Activated T-helper 17 cell treated with anti-CD3 and anti-CD28 coated beads, Interleukin-2, amount 50 U/mL, for 72 hours (primary cell): ENCODE measurements around the gene ZNF433. TPM values are rescaled to one million over a fixed set of nuclear protein-coding genes. Genes with fewer than 3 reads are reported as not detected.
"Not testable (repeated sequence)": the region's sequence is repeated elsewhere in the genome, so short reads cannot be mapped to it uniquely, and the experiment has no call there.

Experiments
- ATAC-seq: fragments of 150-1000 bp; cut with Tn5 transposase; replicated peaks from 2 replicates; pipeline ENCODE4 v1.10.0; 2021; ENCODE audit warnings: mild to moderate bottlenecking, moderate library complexity
- H3K27ac Mint-ChIP-seq: one replicate; pipeline ENCODE4 v1.8.0; 2022; ENCODE audit warnings: mixed read lengths
- H3K27me3 Mint-ChIP-seq: one replicate; pipeline ENCODE4 v1.8.0; 2022; ENCODE audit warnings: mixed read lengths
- H3K36me3 Mint-ChIP-seq: one replicate; pipeline ENCODE4 v1.8.0; 2022; ENCODE audit warnings: low read depth, mild to moderate bottlenecking, mixed read lengths
- H3K4me1 Mint-ChIP-seq: one replicate; pipeline ENCODE4 v1.8.0; 2022; ENCODE audit warnings: mixed read lengths
- H3K4me3 Mint-ChIP-seq: one replicate; pipeline ENCODE4 v1.8.0; 2022; ENCODE audit warnings: mild to moderate bottlenecking, mixed read lengths
- H3K9me3 Mint-ChIP-seq: one replicate; pipeline ENCODE4 v1.8.0; 2022; ENCODE audit warnings: mixed read lengths
- total RNA-seq, 2 donors: library from RNA; stranded (reverse); gene quantifications; one replicate each; pipeline ENCODE4 v1.2.3, GENCODE V29; 2022

Gene ZNF433
- under 1 TPM in 1 of 2 donors, not detected in 1; 0.85 TPM for total RNA-seq

DNA sequence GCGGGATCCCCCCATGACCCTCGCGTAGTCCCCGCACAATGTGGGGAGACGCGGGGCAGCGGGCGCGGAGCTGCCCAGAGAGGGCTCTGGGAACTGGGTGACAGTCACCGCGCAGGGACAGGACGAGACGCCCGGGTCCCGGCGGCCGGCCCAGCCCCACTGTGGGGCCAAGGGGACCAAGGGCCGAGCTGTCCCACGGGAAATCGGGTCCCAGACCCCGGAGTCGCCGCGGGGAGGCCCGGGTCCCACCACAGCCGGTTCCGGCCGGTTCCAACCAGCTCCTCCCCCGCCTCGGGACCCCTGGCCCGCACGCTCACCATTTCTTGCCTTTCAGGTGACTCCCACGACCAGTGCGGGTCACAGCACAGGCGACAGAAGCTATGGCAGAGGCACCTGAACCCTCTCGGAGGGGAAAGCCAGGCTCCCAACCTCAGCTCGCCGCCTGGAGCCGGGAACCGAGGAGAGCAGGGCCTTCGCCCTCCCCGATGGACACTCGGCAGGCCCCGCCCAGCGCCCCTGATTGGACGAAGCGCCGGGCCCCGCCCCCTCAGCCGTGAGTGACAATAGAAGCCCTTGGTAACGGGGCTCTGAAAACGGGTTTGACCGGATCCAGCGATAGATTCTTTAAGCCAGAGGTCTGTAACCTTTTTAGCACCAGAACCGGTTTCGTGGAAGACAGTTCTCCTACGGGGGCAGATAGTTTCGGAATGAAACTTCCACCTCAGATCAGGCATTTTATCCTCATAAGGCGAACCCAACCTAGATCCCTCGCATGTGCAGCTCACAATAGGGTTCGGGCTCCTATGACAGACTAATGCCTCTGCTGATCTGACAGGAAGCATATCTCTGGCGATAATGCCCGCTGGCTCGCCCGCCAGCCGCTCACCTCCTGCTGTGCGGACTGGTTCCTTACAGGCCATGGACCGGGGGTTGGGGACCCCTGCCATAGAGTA lies at the start of gene ZNF433:
ZNF433 (minus strand) TSS at position 460 of the 953 bp plus-strand sequence; CDS start at position 320, 140 bp downstream.
- ATAC-seq: peak; percentile 99
- H3K27me3 Mint-ChIP-seq: no peaks in the 10 kb centered on the region
- peak within 1 kb of the TSS; percentile 69 for H3K4me3 Mint-ChIP-seq
- H3K9me3 Mint-ChIP-seq: peaks cover 5% of the 10 kb centered on the region
- peak within 1 kb of the TSS; percentile 23 for H3K27ac Mint-ChIP-seq
- H3K4me1 Mint-ChIP-seq: peaks cover 4% of the 10 kb centered on the region
- H3K36me3 Mint-ChIP-seq: no peaks in the 10 kb centered on the region

DNA sequence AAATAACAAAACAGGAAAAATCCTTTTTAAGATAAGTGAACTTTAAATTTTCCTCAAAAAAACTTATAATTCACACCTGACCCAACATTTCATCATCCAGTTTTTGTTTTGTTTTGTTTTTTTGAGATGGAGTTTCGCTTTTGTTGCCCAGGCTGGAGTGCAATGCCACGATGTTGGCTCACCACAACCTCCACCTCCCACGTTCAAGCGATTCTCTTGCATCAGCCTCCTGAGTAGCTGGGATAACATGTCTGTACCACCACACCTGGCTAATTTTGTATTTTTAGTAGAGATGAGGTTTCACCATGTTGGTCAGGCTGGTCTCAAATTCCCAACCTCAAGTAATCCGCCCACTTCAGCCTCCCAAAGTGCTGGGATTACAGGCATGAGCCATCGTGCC lies 47.9 kb upstream of the ZNF433 start:
- H3K4me1 Mint-ChIP-seq, H3K27ac Mint-ChIP-seq, ATAC-seq, H3K4me3 Mint-ChIP-seq, H3K27me3 Mint-ChIP-seq, H3K9me3 Mint-ChIP-seq, H3K36me3 Mint-ChIP-seq: not testable (repeated sequence)

DNA sequence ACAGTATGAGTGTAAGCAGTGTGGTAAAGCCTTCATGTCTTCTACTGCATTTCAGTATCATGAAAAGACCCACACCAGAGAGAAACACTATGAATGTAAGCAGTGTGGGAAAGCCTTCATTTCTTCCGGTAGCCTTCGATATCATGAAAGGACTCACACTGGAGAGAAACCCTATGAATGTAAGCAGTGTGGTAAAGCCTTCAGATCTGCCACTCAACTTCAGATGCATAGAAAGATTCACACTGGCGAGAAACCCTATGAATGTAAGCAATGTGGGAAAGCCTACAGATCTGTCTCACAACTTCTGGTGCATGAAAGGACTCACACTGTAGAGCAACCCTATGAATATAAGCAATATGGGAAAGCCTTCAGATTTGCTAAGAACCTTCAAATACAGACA lies 41.9 kb upstream of the ZNF433 start:
- Mint-ChIP-seq H3K4me3 (no peak overlapping the region), H3K27me3 (no peaks in the 10 kb centered on the region), H3K4me1 (no peaks in the 10 kb centered on the region), H3K9me3 (peaks cover 25% of the 10 kb centered on the region), H3K36me3 (peaks cover 43% of the 10 kb centered on the region), H3K27ac (no peak overlapping the region)
- no peak for ATAC-seq

GRCh38 chr19:12076331-12076730 lies 40.9 kb upstream of the ZNF433 start:
- H3K36me3 Mint-ChIP-seq: peaks cover 43% of the 10 kb centered on the region

DNA sequence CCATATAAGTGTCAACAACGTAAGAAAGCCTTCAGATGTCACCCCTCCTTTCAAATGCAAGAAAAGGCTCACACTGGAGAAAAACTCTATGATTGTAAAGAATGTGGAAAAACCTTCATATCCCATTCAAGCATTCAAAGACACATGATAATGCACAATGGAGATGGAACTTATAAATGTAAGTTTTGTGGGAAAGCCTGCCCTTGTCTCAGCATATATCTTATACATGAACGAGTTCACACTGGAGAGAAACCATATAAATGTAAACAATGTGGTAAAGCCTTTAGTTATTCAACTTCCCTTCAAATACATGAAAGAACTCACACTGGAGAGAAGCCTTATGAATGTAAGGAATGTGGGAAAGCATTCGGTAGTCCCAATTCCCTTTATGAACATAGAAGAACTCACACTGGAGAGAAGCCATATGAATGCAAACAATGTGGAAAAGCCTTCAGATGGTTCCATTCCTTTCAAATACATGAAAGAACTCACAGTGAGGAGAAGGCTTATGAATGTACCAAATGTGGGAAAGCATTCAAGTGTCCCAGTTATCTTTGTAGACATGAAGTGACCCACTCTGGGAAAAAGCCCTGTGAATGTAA lies 40.2 kb upstream of the ZNF433 start:
- Mint-ChIP-seq H3K27me3 (no peaks in the 10 kb centered on the region), H3K4me3 (no peak overlapping the region), H3K4me1 (no peaks in the 10 kb centered on the region), H3K9me3 (peaks cover 26% of the 10 kb centered on the region), H3K36me3 (peaks cover 45% of the 10 kb centered on the region), H3K27ac (no peak overlapping the region)
- ATAC-seq: no peak

More at GRCh38 chr19:12076331-12076730, 40.9 kb upstream of the ZNF433 start:
- peaks cover 25% of the 10 kb centered on the region for H3K9me3 Mint-ChIP-seq
- not testable (repeated sequence) for H3K4me3 Mint-ChIP-seq, H3K27me3 Mint-ChIP-seq, H3K27ac Mint-ChIP-seq, H3K4me1 Mint-ChIP-seq, ATAC-seq

DNA sequence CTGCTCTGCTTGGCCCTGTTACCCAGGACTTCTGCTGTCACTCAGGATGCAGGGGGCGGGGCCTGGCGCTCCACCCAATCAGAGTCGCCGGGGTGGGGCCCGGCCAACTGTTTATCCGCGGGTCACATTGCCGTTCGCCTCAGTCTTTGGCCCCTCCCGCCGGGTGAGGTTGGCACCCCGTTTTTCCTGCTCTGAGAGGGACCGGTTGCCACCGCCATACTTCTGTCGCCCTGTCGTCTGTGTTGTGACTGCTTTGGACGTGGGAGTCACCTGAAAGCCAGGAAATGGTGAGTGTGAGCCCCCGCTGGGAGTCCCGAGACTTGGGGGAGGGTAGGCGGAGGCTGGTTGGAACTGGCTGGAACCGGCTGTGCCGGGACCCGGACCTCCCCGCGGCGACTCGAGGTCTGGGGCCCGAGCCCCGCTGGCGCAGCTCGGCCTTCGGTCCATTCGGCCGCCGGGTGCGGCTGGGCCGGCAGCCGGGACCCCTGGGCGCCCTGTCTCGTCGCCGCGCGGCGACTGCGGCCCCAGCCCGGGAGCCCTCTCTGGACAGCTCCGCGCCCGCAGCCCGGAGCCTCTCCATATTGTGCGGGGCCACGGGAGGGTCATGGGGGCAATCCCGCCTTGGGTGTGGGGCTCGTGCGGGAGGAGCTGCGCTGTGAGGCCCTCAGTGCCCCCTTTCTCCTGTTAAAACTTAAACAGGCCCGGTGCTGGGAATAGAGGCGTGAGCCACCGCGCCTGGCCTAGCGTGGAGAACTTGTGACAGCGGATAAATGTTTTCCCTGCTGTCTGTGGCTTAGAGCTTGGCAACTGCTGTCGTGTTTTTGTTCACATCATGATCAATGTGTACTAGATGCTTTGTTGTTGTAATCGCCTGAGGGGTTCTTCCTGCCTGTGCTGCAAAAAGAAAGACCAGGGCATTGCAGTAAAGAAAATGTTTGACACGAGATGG lies 29.4 kb upstream of the ZNF433 start, which contains the start of gene ZNF844:
ZNF844 (plus strand) TSS at position 142 of the 949 bp plus-strand sequence; CDS start at position 285, 143 bp downstream.
- peak; percentile 98 for ATAC-seq
- peaks cover 13% of the 10 kb centered on the region for H3K36me3 Mint-ChIP-seq
- H3K4me3 Mint-ChIP-seq: peak within 1 kb of the TSS; percentile 77
- no peaks in the 10 kb centered on the region for H3K4me1 Mint-ChIP-seq
- no peaks in the 10 kb centered on the region for H3K9me3 Mint-ChIP-seq
- no peaks in the 10 kb centered on the region for H3K27me3 Mint-ChIP-seq
- peak within 1 kb of the TSS; percentile 73 for H3K27ac Mint-ChIP-seq

DNA sequence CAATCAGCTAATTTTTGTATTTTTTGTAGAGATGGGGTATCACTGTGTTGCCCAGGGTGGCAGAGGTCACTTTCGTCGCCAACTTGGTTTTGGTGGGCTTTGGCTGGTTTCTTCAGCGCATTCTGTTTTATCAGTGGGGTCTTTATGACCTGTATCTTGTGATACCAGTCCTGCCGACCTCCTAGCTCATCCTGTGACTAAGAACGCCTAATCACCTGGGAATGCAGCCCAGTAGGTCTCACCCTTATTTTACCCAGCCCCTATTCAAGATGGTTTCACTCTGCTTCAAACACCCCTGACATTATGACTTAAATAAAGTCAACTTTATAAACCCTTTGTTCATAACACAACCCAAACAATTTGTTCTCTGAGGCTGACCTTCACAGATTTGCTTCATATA lies 20.3 kb upstream of the ZNF433 start:
- Mint-ChIP-seq H3K4me1 (peaks cover 5% of the 10 kb centered on the region), H3K4me3 (no peak overlapping the region), H3K9me3 (no peaks in the 10 kb centered on the region), H3K27ac (no peak overlapping the region), H3K27me3 (peaks cover 3% of the 10 kb centered on the region), H3K36me3 (no peaks in the 10 kb centered on the region)
- no peak for ATAC-seq

- peak; percentile 94 for ATAC-seq
- H3K27me3 Mint-ChIP-seq: peaks cover 3% of the 10 kb centered on the region
- peak within 1 kb of the TSS; percentile 74 for H3K4me3 Mint-ChIP-seq
- H3K9me3 Mint-ChIP-seq: no peaks in the 10 kb centered on the region
- H3K27ac Mint-ChIP-seq: no peak within 1 kb of the TSS
- no peaks in the 10 kb centered on the region for H3K36me3 Mint-ChIP-seq
- H3K4me1 Mint-ChIP-seq: peaks cover 5% of the 10 kb centered on the region
These were observed 17.2 kb upstream of the ZNF433 start, which contains the start of gene ZNF878 for GRCh38 chr19:12052497-12053169. Gene ZNF878, minus strand, starts transcription at chr19:12052961. Its CDS starts 160 bp downstream, at chr19:12052801.

DNA sequence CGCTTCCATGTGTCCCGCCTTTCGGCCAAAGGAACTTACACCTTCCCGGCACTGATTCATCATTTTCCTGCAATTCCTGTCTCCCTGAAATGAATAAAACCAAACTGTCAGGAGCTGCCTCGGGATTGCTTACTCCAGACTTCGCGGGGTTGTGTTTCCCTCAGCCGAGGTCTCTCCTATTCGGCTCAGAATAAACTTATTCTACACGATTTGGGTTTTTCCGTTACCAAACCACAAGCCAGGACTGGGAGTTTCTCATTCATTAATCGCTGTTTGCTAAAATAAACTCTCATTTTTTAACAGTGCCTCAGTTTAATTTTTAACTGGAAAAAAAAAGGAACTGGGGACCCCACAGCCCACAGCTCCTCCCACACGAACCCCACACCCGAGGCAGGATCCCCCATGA lies 16.6 kb upstream of the ZNF433 start:
- Mint-ChIP-seq H3K4me3 (peak overlapping the region; percentile 74), H3K27me3 (peaks cover 3% of the 10 kb centered on the region), H3K27ac (no peak overlapping the region), H3K36me3 (no peaks in the 10 kb centered on the region), H3K9me3 (no peaks in the 10 kb centered on the region), H3K4me1 (peaks cover 5% of the 10 kb centered on the region)
- no peak for ATAC-seq

DNA sequence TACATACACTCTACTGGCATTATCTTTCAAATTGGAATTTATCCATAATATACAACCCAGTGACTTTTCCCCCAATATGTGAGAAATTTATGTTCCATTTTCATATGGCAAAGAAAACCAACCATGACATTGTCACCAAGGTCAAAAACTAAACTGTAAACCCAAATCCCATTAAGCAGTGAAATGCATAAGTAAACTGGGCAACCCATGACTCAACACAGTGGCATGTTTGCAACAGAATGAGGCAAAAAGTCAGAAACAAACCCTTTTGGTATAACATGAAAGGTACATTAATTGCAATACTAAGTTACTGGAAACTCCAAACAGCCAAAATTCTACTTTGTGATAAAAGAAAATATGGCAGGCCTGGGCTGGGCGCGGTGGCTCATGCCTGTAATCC lies 12.4 kb upstream of the ZNF433 start:
- Mint-ChIP-seq H3K36me3 (peaks cover 5% of the 10 kb centered on the region), H3K4me3 (no peak overlapping the region), H3K4me1 (peaks cover 5% of the 10 kb centered on the region), H3K27me3 (peaks cover 3% of the 10 kb centered on the region), H3K9me3 (peaks cover 16% of the 10 kb centered on the region), H3K27ac (no peak overlapping the region)
- ATAC-seq: no peak

- Mint-ChIP-seq H3K4me3 (no peak overlapping the region), H3K9me3 (peaks cover 19% of the 10 kb centered on the region), H3K27me3 (no peaks in the 10 kb centered on the region), H3K27ac (no peak overlapping the region), H3K4me1 (no peaks in the 10 kb centered on the region), H3K36me3 (peaks cover 5% of the 10 kb centered on the region)
- ATAC-seq: no peak
These were observed 8.4 kb upstream of the ZNF433 start for GRCh38 chr19:12043752-12044422.

DNA sequence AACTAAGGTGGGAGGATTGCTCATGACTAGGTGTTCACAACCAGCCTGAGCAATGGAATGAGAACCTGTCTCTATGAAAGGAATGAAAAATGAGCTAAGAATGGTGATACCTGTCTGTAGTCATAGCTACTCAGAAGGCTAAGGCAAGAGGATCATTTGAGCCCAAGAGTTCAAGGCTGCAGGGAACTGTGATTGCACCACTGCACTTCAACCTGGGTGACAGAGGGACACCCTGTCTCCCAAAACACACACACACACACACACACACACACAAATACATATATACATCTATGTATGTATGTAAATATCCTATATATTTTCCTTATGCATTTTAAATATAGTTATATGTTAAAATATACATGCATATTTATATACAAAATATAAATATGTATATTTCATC lies 7.4 kb upstream of the ZNF433 start:
- Mint-ChIP-seq H3K4me3 (no peak overlapping the region), H3K9me3 (peaks cover 19% of the 10 kb centered on the region), H3K27ac (no peak overlapping the region), H3K27me3 (no peaks in the 10 kb centered on the region), H3K36me3 (peaks cover 5% of the 10 kb centered on the region), H3K4me1 (no peaks in the 10 kb centered on the region)
- ATAC-seq: no peak

DNA sequence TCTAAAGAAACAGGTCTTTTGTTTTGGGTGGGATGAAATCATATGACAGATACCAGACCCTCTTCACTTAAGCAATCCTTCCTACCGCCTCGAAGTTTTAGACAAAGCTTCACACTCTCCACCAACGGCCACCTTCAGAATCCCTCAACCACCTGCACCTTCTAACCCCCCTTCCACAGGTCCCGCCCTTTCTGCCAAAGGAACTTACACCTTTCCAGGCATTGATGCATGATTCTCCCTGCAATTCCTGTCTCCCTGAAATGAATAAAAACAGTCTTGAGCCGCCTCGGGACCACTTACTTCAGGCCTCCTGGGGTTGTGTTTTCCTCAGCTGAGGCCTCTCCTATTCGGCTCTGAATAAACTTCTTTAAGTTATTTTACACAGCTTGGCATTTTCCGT lies 859 bp downstream of the ZNF433 start:
- Mint-ChIP-seq H3K27ac (no peak overlapping the region), H3K4me1 (peaks cover 4% of the 10 kb centered on the region), H3K4me3 (peak overlapping the region; percentile 55), H3K36me3 (no peaks in the 10 kb centered on the region), H3K9me3 (peaks cover 5% of the 10 kb centered on the region), H3K27me3 (no peaks in the 10 kb centered on the region)
- no peak for ATAC-seq
